ENCODE data around the gene WDR74.

The WDR74 gene

DNA sequence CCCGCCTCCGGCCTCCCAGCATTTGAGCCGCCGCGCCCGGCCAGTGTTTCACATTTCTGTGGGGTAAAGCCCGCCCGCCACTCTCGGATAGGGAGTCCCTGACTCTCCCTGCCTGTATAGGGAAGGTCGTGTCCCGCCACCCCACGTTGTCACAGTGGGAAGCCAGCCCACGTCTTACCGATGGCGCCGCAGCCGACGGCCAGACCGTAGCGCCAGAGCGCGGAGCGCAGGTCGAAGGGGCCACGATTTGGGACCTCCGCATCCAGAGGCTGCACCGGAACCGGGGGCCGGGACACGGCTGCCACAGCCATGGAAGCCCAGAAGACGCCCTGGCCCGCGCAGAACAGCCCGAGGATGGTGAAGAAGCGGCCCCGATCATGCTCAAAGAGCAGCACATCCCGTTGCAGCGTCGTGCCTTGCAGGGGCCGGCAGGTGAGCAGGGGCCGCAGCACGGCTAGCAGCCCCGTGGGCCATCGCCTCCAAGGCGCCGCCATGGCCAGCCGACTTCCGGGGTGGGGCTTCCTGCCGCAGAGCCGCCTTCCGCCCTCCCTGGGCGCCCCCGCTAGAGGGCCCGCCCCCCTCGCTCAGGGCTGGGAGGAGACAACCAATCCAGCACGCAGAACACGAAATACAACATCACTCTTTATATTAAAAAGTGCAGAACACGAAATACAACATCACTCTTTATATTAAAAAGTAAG lies 47.7 kb downstream of the WDR74 start, which contains the start of gene TMEM223:
Gene TMEM223, minus strand, starts transcription at position 506 of the 701 bp plus-strand sequence. Its CDS starts 12 bp downstream, at position 494.
- no peak for DNase-seq (ENCODE audit: low read depth)
- TF ChIP-seq, protein P1, sequence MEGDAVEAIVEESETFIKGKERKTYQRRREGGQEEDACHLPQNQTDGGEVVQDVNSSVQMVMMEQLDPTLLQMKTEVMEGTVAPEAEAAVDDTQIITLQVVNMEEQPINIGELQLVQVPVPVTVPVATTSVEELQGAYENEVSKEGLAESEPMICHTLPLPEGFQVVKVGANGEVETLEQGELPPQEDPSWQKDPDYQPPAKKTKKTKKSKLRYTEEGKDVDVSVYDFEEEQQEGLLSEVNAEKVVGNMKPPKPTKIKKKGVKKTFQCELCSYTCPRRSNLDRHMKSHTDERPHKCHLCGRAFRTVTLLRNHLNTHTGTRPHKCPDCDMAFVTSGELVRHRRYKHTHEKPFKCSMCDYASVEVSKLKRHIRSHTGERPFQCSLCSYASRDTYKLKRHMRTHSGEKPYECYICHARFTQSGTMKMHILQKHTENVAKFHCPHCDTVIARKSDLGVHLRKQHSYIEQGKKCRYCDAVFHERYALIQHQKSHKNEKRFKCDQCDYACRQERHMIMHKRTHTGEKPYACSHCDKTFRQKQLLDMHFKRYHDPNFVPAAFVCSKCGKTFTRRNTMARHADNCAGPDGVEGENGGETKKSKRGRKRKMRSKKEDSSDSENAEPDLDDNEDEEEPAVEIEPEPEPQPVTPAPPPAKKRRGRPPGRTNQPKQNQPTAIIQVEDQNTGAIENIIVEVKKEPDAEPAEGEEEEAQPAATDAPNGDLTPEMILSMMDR (IDR thresholded peaks at IDR 0.05; ENCODE audit: low read depth, low read length, missing control alignments) = peak; percentile 12
- H3K4me3 ChIP-seq (ENCODE audit: low read depth, low read length) = peak within 1 kb of the TSS; percentile 87

DNA sequence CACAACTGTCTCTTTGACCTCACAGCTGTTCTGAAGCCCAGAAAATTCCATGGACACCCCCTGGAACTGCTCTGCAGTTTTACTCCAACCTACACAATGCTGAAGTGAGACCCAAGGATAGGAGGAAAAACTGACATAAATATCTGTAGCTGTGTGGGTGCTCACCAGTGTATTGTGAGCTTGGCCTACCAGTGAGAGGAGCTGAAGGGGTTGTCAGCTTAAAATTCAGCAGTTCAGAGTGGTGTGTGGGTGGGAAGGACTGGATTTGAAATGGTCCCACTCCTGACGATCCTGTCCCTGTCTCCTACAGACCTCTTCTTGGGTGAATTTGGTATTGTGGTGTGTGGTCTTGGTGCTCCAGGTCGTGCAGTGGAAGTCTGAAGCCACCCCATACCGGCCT lies 49.8 kb downstream of the WDR74 start:
- TF ChIP-seq, protein P1 (IDR thresholded peaks at IDR 0.05; ENCODE audit: low read depth, low read length, missing control alignments) = no peak
- no peak overlapping the region for H3K4me3 ChIP-seq (ENCODE audit: low read depth, low read length)
- no peak for DNase-seq (ENCODE audit: low read depth)

DNA sequence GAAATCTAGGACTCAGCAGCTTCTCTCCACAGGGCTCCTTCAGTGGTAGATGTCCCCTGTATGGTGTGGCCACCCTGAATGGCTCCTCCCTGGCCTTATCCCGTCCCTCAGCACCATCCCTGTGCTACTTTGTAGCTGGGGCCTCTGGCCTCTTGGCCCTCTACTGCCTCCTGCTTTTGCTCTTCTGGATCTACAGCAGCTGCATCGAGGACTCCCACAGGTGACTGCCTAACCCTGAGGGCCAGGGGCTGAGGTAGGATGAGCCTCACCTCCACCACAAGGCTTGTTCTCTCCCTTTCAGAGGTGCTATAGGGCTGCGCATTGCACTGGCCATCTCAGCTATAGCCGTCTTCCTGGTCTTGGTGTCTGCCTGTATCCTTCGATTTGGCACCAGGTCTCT lies 50.4 kb downstream of the WDR74 start:
- no peak overlapping the region for H3K4me3 ChIP-seq (ENCODE audit: low read depth, low read length)

DNA sequence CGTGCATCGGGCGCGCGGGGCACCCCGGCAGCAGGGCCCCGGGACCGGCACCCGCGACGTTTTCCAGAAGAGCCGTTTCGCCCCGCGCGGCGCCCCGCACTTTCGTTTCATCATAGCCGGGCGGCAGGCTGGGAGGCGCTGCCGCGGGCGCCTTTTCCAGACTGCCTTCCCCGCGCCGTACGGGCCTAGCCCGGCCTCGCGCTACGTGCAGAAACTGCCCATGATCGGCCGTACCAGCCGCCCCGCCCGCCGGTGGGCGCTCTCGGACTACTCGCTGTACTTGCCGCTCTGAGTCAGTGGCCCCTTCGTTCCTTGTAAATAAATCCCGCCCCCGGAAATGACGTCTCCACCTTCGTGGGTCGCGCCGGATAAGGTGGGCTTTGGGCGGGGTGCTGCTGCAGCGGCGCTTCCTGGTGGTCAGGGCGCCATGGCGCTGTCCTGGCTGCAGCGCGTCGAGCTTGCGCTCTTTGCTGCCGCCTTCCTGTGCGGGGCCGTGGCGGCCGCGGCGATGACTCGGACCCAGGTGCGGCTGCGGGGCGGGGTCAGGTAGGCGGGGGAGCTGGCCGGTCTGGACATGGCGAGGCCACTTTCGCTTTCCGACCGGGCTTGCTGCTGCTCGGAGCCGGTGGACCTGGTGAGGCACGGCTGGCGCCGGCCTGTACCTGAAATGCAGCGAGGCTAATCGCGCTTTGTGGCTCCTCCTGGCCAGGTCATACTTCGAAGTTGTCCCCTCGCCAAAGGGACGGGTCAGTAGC lies 52.2 kb downstream of the WDR74 start, which contains the start of gene TMEM179B:
Gene TMEM179B, plus strand, starts transcription at position 398 of the 755 bp plus-strand sequence. Its CDS starts 30 bp downstream, at position 428.
- TF ChIP-seq, protein P1 (IDR thresholded peaks at IDR 0.05; ENCODE audit: low read depth, low read length, missing control alignments) = peak; percentile 67
- H3K4me3 ChIP-seq (ENCODE audit: low read depth, low read length) = peak within 1 kb of the TSS; percentile 82
- DNase-seq (ENCODE audit: low read depth) = peak; percentile 95

More for the DNA sequence above, 50.4 kb downstream of the WDR74 start:
- DNase-seq (ENCODE audit: low read depth) = no peak
- TF ChIP-seq, protein P1 (IDR thresholded peaks at IDR 0.05; ENCODE audit: low read depth, low read length, missing control alignments) = no peak

DNA sequence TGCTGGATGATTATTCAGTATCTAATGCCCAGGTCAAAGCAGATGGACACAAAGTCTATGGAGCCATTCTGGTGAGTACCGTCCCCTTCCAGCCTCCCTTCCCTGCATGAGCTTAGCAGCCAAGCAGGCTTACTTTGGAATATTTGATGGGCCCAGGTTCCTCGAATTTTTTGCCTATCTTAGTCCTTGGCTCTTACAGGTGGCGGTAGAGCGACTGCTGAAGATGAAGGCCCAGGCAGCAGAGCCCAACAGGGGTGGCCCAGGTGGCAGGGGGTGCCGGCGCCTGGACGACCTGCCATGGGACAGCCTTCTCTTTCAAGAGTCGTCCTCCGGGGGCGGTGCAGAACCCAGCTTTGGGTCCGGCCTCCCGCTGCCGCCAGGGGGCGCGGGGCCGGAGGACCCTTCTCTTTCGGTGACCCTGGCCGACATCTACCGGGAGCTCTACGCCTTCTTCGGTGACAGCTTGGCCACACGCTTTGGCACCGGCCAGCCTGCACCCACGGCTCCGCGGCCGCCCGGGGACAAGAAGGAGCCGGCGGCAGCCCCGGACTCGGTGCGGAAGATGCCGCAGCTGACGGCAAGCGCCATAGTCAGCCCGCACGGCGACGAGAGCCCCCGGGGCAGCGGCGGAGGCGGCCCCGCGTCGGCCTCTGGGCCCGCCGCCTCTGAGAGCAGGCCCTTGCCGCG lies 52.9 kb downstream of the WDR74 start:
- DNase-seq (ENCODE audit: low read depth) = peak; percentile 59
- peak overlapping the region; percentile 82 for H3K4me3 ChIP-seq (ENCODE audit: low read depth, low read length)
- TF ChIP-seq, protein P1 (IDR thresholded peaks at IDR 0.05; ENCODE audit: low read depth, low read length, missing control alignments) = peak; percentile 99

Data from GM12864 (cell line).